DND-41 (cell line): ENCODE results near the gene LARP6.

Experiments used
- ATAC-seq: fragments of 200-7000 bp; cut with Tn5 transposase; 3 replicates; pipeline ENCODE4 v1.9.1; 2021; ENCODE audit warnings: low read depth; ENCODE audit not compliant: insufficient read depth
- DNase-seq: peaks from one replicate; pipeline ENCODE4 v3.0.0-alpha.2; 2020
- H2AFZ ChIP-seq: 2 replicates; pipeline ENCODE4 v1.6.0; 2012; ENCODE audit warnings: low read depth, low read length
- H3K27ac ChIP-seq: 2 replicates; pipeline ENCODE4 v1.5.1; 2012; ENCODE audit warnings: low read length, inconsistent platforms
- H3K27me3 ChIP-seq: fragments of 200-600 bp; sonication (generic); 2 replicates; pipeline ENCODE4 v1.6.0; 2012; ENCODE audit warnings: low read length, mild to moderate bottlenecking, inconsistent platforms; ENCODE audit not compliant: insufficient read depth, poor library complexity
- H3K36me3 ChIP-seq: 2 replicates; pipeline ENCODE4 v1.5.1; 2012; ENCODE audit warnings: low read length, inconsistent platforms; ENCODE audit not compliant: insufficient read depth
- H3K4me1 ChIP-seq: 2 replicates; pipeline ENCODE4 v1.5.1; 2012; ENCODE audit warnings: mild to moderate bottlenecking, low read length; ENCODE audit not compliant: insufficient read depth
- H3K4me2 ChIP-seq: 2 replicates; pipeline ENCODE4 v1.6.0; 2012; ENCODE audit warnings: mild to moderate bottlenecking, moderate library complexity, low read length, inconsistent platforms; ENCODE audit not compliant: insufficient read depth
- H3K4me3 ChIP-seq, 2 experiments: fragments of 200-600 bp in 1 of 2; shearing (Covaris generic) in 1 of 2; 2 replicates each; pipeline ENCODE4 v1.5.1; 2012 to 2016; ENCODE audit warnings: inconsistent platforms in 2 of 2, low read length in 2 of 2, mild to moderate bottlenecking in 2 of 2, low read depth in 1 of 2, moderate library complexity in 1 of 2
- H3K79me2 ChIP-seq: 2 replicates; pipeline ENCODE4 v1.6.0; 2012; ENCODE audit warnings: low read length, inconsistent platforms; ENCODE audit not compliant: insufficient read depth
- H3K9ac ChIP-seq: 2 replicates; pipeline ENCODE4 v1.6.0; 2012; ENCODE audit warnings: low read depth, mild to moderate bottlenecking, inconsistent platforms, low read length, moderate library complexity
- H3K9me3 ChIP-seq: 2 replicates; pipeline ENCODE4 v1.5.1; 2012; ENCODE audit warnings: low read length, moderate library complexity, mild to moderate bottlenecking, inconsistent platforms; ENCODE audit not compliant: insufficient read depth, severe bottlenecking
- H4K20me1 ChIP-seq: 2 replicates; pipeline ENCODE4 v1.6.0; 2012; ENCODE audit warnings: low read length; ENCODE audit not compliant: insufficient read depth
- CTCF ChIP-seq: IDR thresholded peaks from 2 replicates; pipeline ENCODE4 v1.5.1; 2012; ENCODE audit warnings: borderline replicate concordance, low read length, moderate library complexity, mild to moderate bottlenecking; ENCODE audit not compliant: poor library complexity, severe bottlenecking; ENCODE audit errors: extremely low read depth
- EZH2 ChIP-seq: IDR thresholded peaks from 3 replicates; pipeline ENCODE4 v1.6.1; 2012; ENCODE audit warnings: borderline replicate concordance, low read depth, mild to moderate bottlenecking, moderate library complexity, low read length, inconsistent platforms; ENCODE audit not compliant: severe bottlenecking

The LARP6 gene

GRCh38 chr15:70793694-70794093 is 60.3 kb downstream of the LARP6 start:
- Histone ChIP-seq H2AFZ (no peak overlapping the region), H3K36me3 (no peaks in the 10 kb centered on the region), H3K4me2 (no peak overlapping the region), H4K20me1 (no peaks in the 10 kb centered on the region), H3K79me2 (no peaks in the 10 kb centered on the region), H3K4me3 (no peak overlapping the region), H3K27ac (no peak overlapping the region), H3K9me3 (no peaks in the 10 kb centered on the region), H3K4me1 (no peaks in the 10 kb centered on the region), H3K27me3 (peaks cover 8% of the 10 kb centered on the region), H3K9ac (no peak overlapping the region)
- TF ChIP-seq CTCF (no peak), EZH2 (no peak)
- ATAC-seq (no peak), DNase-seq (no peak)

DNA sequence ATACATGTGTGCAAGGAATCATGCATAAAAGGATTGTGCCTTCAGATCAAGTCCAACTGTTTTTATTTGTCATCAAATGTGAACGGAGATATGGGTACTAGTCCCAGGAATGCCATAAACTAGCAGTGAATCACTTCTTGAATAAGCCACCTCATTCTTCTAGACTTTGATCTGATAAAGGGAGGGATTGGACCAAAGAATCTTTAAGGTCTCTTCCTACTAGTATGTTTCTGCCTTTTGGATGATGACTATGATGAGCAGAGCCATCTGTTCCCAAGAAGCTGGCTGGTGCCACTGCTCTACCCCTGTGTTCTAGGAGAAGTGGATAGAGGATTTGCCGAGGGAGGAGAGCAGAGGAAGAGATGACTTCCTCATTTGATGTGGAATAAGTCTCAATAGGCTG is 61.8 kb downstream of the LARP6 start:
- H3K36me3 ChIP-seq: no peaks in the 10 kb centered on the region
- no peak overlapping the region for H3K9ac ChIP-seq
- no peak overlapping the region for H2AFZ ChIP-seq
- H3K9me3 ChIP-seq: no peaks in the 10 kb centered on the region
- no peak overlapping the region for H3K27ac ChIP-seq
- no peak for DNase-seq
- no peaks in the 10 kb centered on the region for H3K79me2 ChIP-seq
- H3K4me3 ChIP-seq: no peak overlapping the region
- no peaks in the 10 kb centered on the region for H4K20me1 ChIP-seq
- H3K4me1 ChIP-seq: no peaks in the 10 kb centered on the region
- ATAC-seq: no peak
- H3K27me3 ChIP-seq: peaks cover 8% of the 10 kb centered on the region
- TF ChIP-seq CTCF: no peak
- no peak for TF ChIP-seq EZH2
- H3K4me2 ChIP-seq: no peak overlapping the region

DNA sequence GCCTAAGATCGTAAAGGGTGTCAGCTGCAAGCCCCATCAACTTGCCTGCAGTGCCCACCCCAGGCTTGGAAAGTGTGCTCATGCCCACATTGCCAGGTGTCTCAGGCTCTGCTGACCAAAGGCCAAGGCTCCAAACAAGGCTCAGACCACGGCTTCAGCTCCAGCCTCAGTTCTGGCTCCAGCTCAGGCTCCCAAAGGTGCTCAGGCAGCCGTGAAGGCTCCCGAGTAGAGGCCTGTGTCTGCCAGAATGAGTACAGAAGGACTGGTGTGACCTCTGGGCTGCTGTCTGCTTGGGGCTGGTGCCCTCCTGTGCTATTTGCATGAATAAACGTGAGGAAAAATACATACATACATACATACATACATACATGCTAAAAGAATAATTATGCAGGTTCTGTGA is 62.7 kb downstream of the LARP6 start:
- no peak for ATAC-seq

More for the DNA sequence above, 62.7 kb downstream of the LARP6 start:
- Histone ChIP-seq H3K9me3 (no peaks in the 10 kb centered on the region), H3K9ac (no peak overlapping the region), H3K79me2 (no peaks in the 10 kb centered on the region), H3K27me3 (peaks cover 8% of the 10 kb centered on the region), H3K4me1 (no peaks in the 10 kb centered on the region), H2AFZ (no peak overlapping the region), H3K36me3 (no peaks in the 10 kb centered on the region), H3K4me2 (no peak overlapping the region), H3K27ac (no peak overlapping the region), H4K20me1 (no peaks in the 10 kb centered on the region), H3K4me3 (no peak overlapping the region)
- no peak for DNase-seq
- TF ChIP-seq EZH2 (no peak), CTCF (no peak)
